H54 (cell line): ENCODE data around the gene JAZF1.

Source experiments
- DNase-seq: peaks from one replicate; pipeline ENCODE4 v3.0.0; 2011; ENCODE audit warnings: low spot score, mixed read lengths; ENCODE audit not compliant: insufficient read length
- FAIRE-seq: peaks from 3 replicates; lab custom pipeline; 2011; peaks lifted over from hg19 to GRCh38; lab: Jason Lieb, UNC
- POLR2A ChIP-seq: IDR thresholded peaks from 2 replicates; pipeline ENCODE4 v1.6.1; 2011; ENCODE audit warnings: low read depth, mild to moderate bottlenecking, low read length

The JAZF1 gene

DNA sequence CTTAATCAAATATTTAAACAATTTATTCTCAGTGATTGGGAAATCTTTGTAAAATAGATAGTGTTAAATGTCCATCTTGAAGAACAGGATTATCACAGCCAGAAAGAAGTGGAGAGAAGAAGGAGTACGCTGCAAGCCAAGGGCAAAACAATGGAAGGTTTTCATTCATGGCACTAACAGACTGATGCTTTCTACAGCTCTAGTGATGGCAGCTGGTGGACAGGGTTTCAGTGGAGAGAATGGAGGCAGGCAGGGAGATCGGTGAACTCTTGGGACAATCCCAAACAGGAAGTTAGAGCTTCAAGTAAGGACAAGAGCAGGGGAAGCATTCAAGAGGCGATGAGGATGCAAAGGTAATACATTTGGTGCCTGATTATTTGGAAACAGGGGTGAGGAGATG is 207.0 kb downstream of the JAZF1 start:
- no peak for TF ChIP-seq POLR2A
- FAIRE-seq, result no peak
- no peak for DNase-seq

DNA sequence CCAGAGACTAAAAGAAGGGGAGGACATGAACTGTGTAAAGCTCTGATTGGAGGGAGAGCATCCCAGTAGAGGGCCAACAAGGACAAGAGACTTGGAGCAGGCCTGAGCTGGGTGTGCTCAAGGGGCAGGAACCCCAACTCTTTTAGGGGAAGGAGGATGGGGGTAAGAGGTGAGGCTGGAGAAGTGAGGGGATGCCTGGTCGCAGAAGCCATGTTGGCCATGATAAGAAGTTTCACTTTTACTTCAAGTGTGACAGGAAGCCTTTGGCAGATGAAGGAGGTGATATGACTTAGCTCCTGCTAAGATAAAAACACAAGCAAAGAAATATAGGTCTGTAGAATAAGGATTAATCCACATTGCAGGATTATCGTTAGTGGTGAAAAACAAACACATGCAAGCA is 208.3 kb downstream of the JAZF1 start:
- TF ChIP-seq POLR2A, result no peak
- DNase-seq (no peak), FAIRE-seq (no peak)

DNA sequence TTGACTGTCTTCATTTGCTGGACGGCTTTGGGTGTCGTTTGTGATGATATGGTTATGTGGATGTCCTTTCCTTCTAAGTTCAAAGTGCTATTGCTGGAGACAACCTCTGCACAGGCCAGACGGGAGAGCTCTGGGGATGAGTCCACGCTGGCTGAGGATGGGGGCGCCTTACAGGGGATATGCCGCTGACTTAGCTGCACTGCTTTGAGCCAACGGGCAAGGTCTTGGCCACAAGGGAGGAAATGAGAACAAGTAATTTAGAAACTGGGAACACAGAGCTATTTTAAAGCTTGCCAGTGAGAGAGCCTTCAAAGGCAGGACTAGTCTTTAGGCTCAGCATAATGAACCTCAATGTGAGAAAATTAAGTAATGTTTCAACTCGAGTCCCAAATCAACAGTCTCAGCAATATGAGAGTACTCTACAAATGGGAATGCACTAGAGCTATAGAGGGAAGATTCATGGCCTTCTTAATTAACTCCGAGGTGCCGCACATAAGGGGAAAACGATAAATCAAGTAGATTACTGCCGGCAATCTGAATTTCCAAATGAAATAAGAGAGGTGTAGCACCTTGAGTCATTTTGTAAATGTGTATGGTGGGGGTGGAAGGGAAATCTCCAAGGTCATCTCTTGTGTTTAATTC is 209.3 kb downstream of the JAZF1 start:
- no peak for TF ChIP-seq POLR2A
- DNase-seq, result no peak
- no peak for FAIRE-seq

DNA sequence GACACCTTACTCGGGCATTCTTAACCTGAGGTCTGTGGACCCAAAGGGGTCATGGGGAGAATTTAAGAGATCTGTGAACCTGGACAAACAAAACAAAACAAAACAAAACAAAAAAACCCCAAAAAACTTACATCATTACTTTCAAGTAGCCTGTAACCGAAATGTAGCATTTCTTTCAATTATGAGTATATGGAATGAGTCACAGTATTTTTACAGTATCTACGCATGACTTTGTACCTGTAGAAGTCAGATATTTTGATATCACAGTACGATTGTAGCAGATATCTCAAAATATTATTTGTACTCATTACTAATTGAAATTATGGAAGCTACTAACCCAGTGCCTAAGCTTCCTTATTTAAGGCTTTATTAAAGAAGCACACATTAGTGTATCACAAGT is 210.2 kb downstream of the JAZF1 start:
- TF ChIP-seq POLR2A, result no peak
- FAIRE-seq (no peak), DNase-seq (no peak)

GRCh38 chr7:27969346-27969745 is 211.2 kb downstream of the JAZF1 start:
- no peak for DNase-seq
- no peak for FAIRE-seq
- TF ChIP-seq POLR2A, result no peak

DNA sequence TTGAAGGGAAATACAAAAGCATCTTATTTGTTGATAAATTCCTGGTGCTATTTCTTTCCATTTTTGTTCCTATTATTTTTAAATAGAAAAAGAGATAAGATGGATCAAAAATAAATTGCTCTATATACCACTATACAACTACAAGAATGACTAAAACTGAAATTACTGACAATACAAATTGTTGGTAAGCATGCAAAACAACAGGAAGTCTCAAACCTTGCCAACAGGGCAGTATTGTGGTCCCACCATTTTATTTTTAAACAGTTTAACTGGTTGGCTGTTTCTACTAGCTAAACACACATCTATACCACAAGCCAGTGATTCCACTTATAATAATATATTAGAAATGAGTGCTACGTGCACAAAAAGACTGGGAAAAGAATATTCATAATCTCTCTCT is 213.0 kb downstream of the JAZF1 start:
- no peak for TF ChIP-seq POLR2A
- DNase-seq, result no peak
- FAIRE-seq, result no peak

- DNase-seq (no peak), FAIRE-seq (no peak)
- no peak for TF ChIP-seq POLR2A
Measured at GRCh38 chr7:27966219-27966780, 214.3 kb downstream of the JAZF1 start.

DNA sequence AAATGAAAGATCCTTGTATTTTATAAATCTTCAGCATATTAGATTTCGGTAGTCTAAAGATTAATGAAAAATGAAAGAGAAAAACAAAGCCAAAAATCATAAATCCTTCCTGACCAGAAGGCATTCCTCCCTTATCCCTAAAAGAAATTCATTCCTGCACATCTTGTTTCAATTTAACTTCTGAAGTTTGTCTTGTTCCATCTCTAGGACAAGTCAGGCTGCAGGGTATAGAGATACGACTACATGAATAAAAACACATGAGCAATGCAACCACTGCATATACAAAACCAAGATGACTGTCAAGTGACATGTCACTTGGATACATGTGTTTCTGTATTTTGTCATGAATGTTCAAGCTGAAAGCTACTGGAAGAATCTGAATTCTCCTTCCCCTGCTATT is 214.9 kb downstream of the JAZF1 start:
- DNase-seq (no peak), FAIRE-seq (peak; percentile 67)

GRCh38 chr7:27964820-27965219 is 215.8 kb downstream of the JAZF1 start:
- TF ChIP-seq POLR2A, result no peak
- FAIRE-seq, result no peak
- no peak for DNase-seq

More for the DNA sequence above, 214.9 kb downstream of the JAZF1 start:
- TF ChIP-seq POLR2A, result no peak

DNA sequence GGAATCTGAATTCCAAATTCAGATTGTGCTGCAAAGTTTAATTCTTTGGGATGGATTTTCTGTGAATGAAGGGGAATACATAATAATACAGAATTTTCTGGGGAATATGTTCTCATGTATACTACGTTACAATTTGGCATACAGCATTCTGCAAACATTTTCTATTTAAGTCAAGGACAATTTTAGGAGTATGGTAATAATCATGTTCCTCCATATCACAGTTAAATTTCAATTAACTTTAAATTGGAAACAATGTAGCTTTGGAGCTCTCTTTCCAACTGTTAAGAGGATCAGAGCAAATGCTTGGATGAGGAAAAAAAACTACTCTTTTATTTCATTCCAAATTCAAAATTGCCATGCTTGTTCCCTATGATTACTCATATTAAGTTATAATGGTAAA is 217.5 kb downstream of the JAZF1 start:
- DNase-seq, result no peak
- FAIRE-seq, result no peak
- no peak for TF ChIP-seq POLR2A

DNA sequence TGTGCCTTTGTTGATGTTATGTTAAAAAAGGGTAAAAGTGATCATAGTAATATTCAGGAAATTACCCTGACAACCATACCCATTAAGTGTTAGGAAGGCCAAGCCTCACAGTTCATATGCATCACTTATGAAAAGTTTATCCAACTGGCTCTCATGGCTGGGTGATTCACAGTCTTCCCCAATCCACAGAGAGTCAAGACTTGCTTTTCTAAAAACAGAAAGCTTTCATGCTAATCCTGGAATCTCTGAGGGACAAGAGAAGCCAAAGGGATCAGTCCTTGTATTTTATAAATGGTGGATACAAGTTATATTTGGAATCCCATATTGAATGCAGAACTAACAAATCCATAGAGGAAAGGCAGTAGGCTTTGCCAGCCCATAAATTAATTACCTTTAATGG is 218.3 kb downstream of the JAZF1 start:
- DNase-seq (no peak), FAIRE-seq (peak; percentile 85)
- no peak for TF ChIP-seq POLR2A

DNA sequence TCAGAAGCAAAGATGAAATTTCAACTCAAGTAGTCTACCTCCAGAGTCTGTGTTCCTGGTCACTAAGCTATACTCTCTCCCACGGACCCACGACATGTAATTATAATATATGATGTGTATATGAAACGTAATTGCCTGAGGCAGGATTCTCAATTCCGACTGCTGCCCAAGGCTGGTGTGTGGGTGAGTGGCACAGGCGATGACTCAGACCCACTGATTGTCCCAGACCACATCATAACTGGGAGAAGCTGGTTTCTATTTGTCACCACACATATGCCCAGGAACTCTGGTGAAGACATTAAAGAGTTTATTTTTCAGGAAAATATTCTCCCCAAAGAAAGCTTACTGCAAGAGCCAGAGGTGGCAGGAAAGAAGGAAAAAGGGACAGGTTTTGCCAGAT is 219.3 kb downstream of the JAZF1 start:
- DNase-seq, result peak; percentile 92
- TF ChIP-seq POLR2A, result no peak
- peak; percentile 96 for FAIRE-seq

- no peak for DNase-seq
- no peak for TF ChIP-seq POLR2A
- FAIRE-seq, result no peak
Measured at GRCh38 chr7:27960415-27960814, 220.2 kb downstream of the JAZF1 start.

GRCh38 chr7:27958933-27959548 is 221.6 kb downstream of the JAZF1 start:
- TF ChIP-seq POLR2A, result no peak
- no peak for DNase-seq
- FAIRE-seq, result no peak

GRCh38 chr7:27955596-27955995 is 225.0 kb downstream of the JAZF1 start:
- DNase-seq (no peak), FAIRE-seq (no peak)
- TF ChIP-seq POLR2A, result no peak
